ENCODE data around the gene RASSF3.
A peak's percentile ranks its signal among the peaks of the same experiment; 100 is the strongest.

Gene RASSF3

GRCh38 chr12:64736771-64737170, 126.5 kb downstream of the RASSF3 start:
- DNase-seq, result no peak

- peak; percentile 39 for DNase-seq
These were observed 127.2 kb downstream of the RASSF3 start for GRCh38 chr12:64737539-64737938.

- no peak for DNase-seq
These were observed 129.5 kb downstream of the RASSF3 start for GRCh38 chr12:64739778-64740177.

GRCh38 chr12:64740646-64741045, 130.4 kb downstream of the RASSF3 start:
- DNase-seq, result no peak

GRCh38 chr12:64742416-64742815, 132.1 kb downstream of the RASSF3 start:
- no peak for DNase-seq

GRCh38 chr12:64743206-64743605, 132.9 kb downstream of the RASSF3 start:
- DNase-seq, result no peak

GRCh38 chr12:64744422-64745258, 134.3 kb downstream of the RASSF3 start:
- no peak for DNase-seq

GRCh38 chr12:64745259-64745807, 135.0 kb downstream of the RASSF3 start:
- DNase-seq, result no peak

GRCh38 chr12:64745980-64746379, 135.7 kb downstream of the RASSF3 start:
- no peak for DNase-seq

GRCh38 chr12:64746663-64747062, 136.4 kb downstream of the RASSF3 start:
- DNase-seq, result no peak
